Stomach smooth muscle (tissue), 2 donors: ENCODE data around the gene PPP1R37.

ENCODE experiments used
- H3K27ac ChIP-seq: one replicate; pipeline ENCODE4 v1.7.0; 2013; ENCODE audit warnings: mild to moderate bottlenecking, low read length, inconsistent platforms
- H3K27me3 ChIP-seq, 2 donors: one replicate each; pipeline ENCODE4 v1.7.0; 2013; ENCODE audit warnings: low read length in 2 of 2; ENCODE audit not compliant: insufficient read depth in 2 of 2, control insufficient read depth in 1 of 2
- H3K36me3 ChIP-seq, 2 donors: one replicate each; pipeline ENCODE4 v1.7.0; 2013; ENCODE audit warnings: low read length in 2 of 2; ENCODE audit not compliant: control insufficient read depth in 2 of 2, insufficient read depth in 2 of 2
- H3K4me1 ChIP-seq: one replicate; pipeline ENCODE4 v1.7.0; 2013; ENCODE audit warnings: low read length; ENCODE audit not compliant: control insufficient read depth, insufficient read depth
- H3K4me3 ChIP-seq, 2 donors: one replicate each; pipeline ENCODE4 v1.7.0; 2013; ENCODE audit warnings: low read length in 2 of 2
- H3K9ac ChIP-seq, 2 donors: one replicate each; pipeline ENCODE4 v1.7.0; 2013; ENCODE audit warnings: low read length in 2 of 2, mild to moderate bottlenecking in 1 of 2
- H3K9me3 ChIP-seq, 2 donors: one replicate each; pipeline ENCODE4 v1.7.0; 2013; ENCODE audit warnings: low read length in 2 of 2; ENCODE audit not compliant: control insufficient read depth in 2 of 2
- donor health status: healthy.
- donor health status: Pancreatic carcinoma.

Gene PPP1R37

DNA sequence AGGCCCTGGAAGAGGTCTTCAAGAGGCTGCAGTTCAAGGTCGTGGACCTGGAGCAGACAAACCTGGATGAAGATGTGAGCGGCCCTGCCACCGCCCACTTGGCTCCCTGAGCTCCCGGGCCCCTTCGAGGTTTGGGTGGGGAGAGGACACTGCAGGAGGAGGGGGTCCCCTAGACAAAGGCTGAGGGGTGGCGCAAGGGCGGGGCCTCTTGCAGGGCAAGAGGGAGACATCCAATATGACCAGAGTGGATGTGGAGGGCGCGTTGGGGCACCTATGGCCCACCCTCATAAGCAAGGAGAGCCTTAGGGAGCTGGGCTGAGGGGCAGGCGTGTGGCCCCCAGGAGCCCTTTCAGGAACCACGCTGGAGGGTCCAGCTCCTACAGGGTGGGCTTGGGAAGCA, 47.6 kb downstream of the PPP1R37 start:
- Histone ChIP-seq H3K4me3 (no peak overlapping the region), H3K27me3 (no peaks in the 10 kb centered on the region), H3K36me3 (peaks cover 4 to 24% of the 10 kb centered on the region in 2 donors), H3K9me3 (no peaks in the 10 kb centered on the region), H3K4me1 (peaks cover 16% of the 10 kb centered on the region), H3K27ac (no peak overlapping the region), H3K9ac (no peak overlapping the region)

- H3K27ac ChIP-seq: no peak overlapping the region
- no peak overlapping the region for H3K9ac ChIP-seq
- H3K27me3 ChIP-seq: no peaks in the 10 kb centered on the region
- no peak overlapping the region for H3K4me3 ChIP-seq
- peaks cover 4 to 24% of the 10 kb centered on the region in 2 donors for H3K36me3 ChIP-seq
- peaks cover 14% of the 10 kb centered on the region for H3K4me1 ChIP-seq
- H3K9me3 ChIP-seq: no peaks in the 10 kb centered on the region
Observed at GRCh38 chr19:45141203-45141900, 48.4 kb downstream of the PPP1R37 start.

- Histone ChIP-seq H3K27me3 (no peaks in the 10 kb centered on the region), H3K4me3 (no peak overlapping the region), H3K27ac (no peak overlapping the region), H3K9me3 (no peaks in the 10 kb centered on the region), H3K4me1 (peaks cover 6% of the 10 kb centered on the region), H3K36me3 (peaks cover 4 to 25% of the 10 kb centered on the region in 2 donors), H3K9ac (no peak overlapping the region)
Observed at GRCh38 chr19:45142016-45142725, 49.2 kb downstream of the PPP1R37 start.

- H3K9me3 ChIP-seq: no peaks in the 10 kb centered on the region
- H3K9ac ChIP-seq: no peak overlapping the region
- H3K4me1 ChIP-seq: peaks cover 2% of the 10 kb centered on the region
- no peak overlapping the region for H3K4me3 ChIP-seq
- H3K36me3 ChIP-seq: peaks cover 4 to 26% of the 10 kb centered on the region in 2 donors
- no peak overlapping the region for H3K27ac ChIP-seq
- H3K27me3 ChIP-seq: no peaks in the 10 kb centered on the region
Observed at GRCh38 chr19:45142726-45143110, 49.7 kb downstream of the PPP1R37 start.

- no peak overlapping the region for H3K27ac ChIP-seq
- H3K9ac ChIP-seq: no peak overlapping the region
- no peaks in the 10 kb centered on the region for H3K4me1 ChIP-seq
- peaks cover 4 to 26% of the 10 kb centered on the region in 2 donors for H3K36me3 ChIP-seq
- no peak overlapping the region for H3K4me3 ChIP-seq
- no peaks in the 10 kb centered on the region for H3K27me3 ChIP-seq
- no peaks in the 10 kb centered on the region for H3K9me3 ChIP-seq
Observed at GRCh38 chr19:45144431-45145269, 51.7 kb downstream of the PPP1R37 start.

GRCh38 chr19:45145270-45146189, 52.6 kb downstream of the PPP1R37 start:
- no peak overlapping the region for H3K4me3 ChIP-seq
- H3K9ac ChIP-seq: no peak overlapping the region
- no peaks in the 10 kb centered on the region for H3K4me1 ChIP-seq
- H3K36me3 ChIP-seq: peaks cover 4 to 26% of the 10 kb centered on the region in 2 donors
- H3K9me3 ChIP-seq: no peaks in the 10 kb centered on the region
- H3K27me3 ChIP-seq: peaks cover 2 to 3% of the 10 kb centered on the region in 2 donors
- no peak overlapping the region for H3K27ac ChIP-seq

GRCh38 chr19:45146251-45146650, 53.3 kb downstream of the PPP1R37 start:
- Histone ChIP-seq H3K36me3 (peaks cover 4 to 26% of the 10 kb centered on the region in 2 donors), H3K27ac (no peak overlapping the region), H3K27me3 (peaks cover 10% of the 10 kb centered on the region in 2 donors), H3K9me3 (no peaks in the 10 kb centered on the region), H3K4me3 (no peak overlapping the region), H3K4me1 (no peaks in the 10 kb centered on the region), H3K9ac (no peak overlapping the region)

- Histone ChIP-seq H3K27me3 (peaks cover 15% of the 10 kb centered on the region in 2 donors), H3K36me3 (peaks cover 4 to 21% of the 10 kb centered on the region in 2 donors), H3K4me1 (peaks cover 3% of the 10 kb centered on the region), H3K4me3 (no peak overlapping the region), H3K9me3 (no peaks in the 10 kb centered on the region), H3K9ac (no peak overlapping the region), H3K27ac (no peak overlapping the region)
Observed at GRCh38 chr19:45146741-45147205, 53.8 kb downstream of the PPP1R37 start.

GRCh38 chr19:45147835-45148676, 55.1 kb downstream of the PPP1R37 start:
- Histone ChIP-seq H3K9ac (no peak overlapping the region), H3K27ac (no peak overlapping the region), H3K9me3 (no peaks in the 10 kb centered on the region), H3K36me3 (peaks cover 0 to 12% of the 10 kb centered on the region in 2 donors), H3K27me3 (peaks cover 25 to 28% of the 10 kb centered on the region in 2 donors), H3K4me3 (no peak overlapping the region), H3K4me1 (peaks cover 16% of the 10 kb centered on the region)
